ENCODE results near the gene GTF3C5.
"Not testable (repeated sequence)": the region's sequence is repeated elsewhere in the genome, so short reads cannot be mapped to it uniquely, and the experiment has no call there.

Gene GTF3C5

DNA sequence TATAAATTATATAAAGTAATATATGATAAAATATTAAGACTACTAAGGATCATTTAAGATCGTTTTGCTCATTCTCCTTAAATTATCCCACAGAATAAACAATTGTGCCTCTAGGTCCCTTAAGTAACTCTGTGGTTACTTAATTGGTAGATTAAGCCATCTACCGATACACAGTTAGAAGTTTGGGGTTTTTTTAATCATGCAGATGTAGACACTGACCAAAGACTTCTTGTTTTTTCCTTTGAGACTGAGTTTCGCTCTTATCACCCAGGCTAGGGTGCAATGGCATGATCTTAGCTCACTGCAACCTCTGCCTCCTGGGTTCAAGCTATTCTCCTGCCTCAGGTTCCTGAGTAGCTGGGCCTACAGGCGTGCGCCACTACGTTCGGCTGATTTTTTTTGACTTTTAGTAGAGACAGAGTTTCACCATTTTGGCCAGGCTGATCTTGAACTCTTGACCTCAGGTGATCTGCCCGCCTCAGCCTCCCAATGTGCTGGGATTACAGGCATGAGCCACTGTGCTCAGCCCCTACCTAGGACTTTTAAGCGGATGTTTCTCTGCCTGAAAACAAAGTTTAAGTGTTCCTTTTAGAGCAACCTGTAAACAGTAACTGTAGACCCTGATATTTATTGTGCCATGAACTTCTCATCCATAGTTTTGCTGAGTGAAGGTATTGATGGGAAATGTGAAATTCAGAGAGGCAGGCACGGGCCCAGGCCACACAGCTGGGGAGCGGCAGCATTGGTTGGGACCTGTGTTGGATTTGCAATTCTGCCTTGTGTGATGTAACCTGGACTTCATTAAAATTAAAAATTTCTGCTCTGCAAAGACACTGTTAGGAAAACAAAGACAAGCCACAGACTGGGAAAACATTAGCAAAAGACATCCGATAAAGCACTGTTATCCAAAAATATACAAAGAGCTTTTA lies 42.6 kb downstream of the GTF3C5 start:
- in situ Hi-C loops (cut with MboI; ENCODE audit: low sequenced_read_pairs, unreplicated experiment) = no loop called here
- no peak for DNase-seq (ENCODE audit: low spot score)

DNA sequence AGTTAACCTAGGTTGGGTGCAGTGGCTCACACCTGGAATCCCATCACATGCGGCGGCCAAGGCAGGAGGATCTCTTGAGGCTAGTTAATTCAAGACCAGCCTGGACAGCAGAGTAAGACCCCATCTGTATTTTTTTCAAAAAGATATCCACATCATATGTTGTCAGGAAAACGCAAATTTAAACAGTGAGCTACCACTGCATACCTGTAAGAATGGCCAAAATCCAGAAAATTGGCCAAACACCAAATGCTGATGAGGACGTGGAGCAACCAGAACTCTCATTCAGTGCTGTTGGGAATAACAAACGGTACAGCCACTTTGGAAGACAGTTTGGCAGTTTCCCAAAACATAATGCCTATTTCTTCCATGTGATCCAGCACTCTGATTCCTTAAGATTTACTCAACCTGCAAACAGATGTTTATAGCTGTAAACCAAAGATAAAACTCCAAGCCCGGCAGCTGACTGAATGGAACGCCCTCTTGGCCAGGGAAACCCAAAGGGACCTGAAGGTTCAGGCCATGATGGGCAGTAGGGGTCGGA lies 43.4 kb downstream of the GTF3C5 start:
- DNase-seq (ENCODE audit: low spot score) = no peak
- in situ Hi-C loops (cut with MboI; ENCODE audit: low sequenced_read_pairs, unreplicated experiment) = no loop called here
- TF ChIP-seq, protein P1, sequence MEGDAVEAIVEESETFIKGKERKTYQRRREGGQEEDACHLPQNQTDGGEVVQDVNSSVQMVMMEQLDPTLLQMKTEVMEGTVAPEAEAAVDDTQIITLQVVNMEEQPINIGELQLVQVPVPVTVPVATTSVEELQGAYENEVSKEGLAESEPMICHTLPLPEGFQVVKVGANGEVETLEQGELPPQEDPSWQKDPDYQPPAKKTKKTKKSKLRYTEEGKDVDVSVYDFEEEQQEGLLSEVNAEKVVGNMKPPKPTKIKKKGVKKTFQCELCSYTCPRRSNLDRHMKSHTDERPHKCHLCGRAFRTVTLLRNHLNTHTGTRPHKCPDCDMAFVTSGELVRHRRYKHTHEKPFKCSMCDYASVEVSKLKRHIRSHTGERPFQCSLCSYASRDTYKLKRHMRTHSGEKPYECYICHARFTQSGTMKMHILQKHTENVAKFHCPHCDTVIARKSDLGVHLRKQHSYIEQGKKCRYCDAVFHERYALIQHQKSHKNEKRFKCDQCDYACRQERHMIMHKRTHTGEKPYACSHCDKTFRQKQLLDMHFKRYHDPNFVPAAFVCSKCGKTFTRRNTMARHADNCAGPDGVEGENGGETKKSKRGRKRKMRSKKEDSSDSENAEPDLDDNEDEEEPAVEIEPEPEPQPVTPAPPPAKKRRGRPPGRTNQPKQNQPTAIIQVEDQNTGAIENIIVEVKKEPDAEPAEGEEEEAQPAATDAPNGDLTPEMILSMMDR (IDR thresholded peaks at IDR 0.05; ENCODE audit: borderline replicate concordance, control extremely low read depth, extremely low read depth, insufficient read depth, missing control alignments) = no peak

More for the DNA sequence above, 42.6 kb downstream of the GTF3C5 start:
- TF ChIP-seq, protein P1 (IDR thresholded peaks at IDR 0.05; ENCODE audit: borderline replicate concordance, control extremely low read depth, extremely low read depth, insufficient read depth, missing control alignments) = no peak

- no peak for DNase-seq (ENCODE audit: low spot score)
- in situ Hi-C loops (cut with MboI; ENCODE audit: low sequenced_read_pairs, unreplicated experiment) = no loop called here
- TF ChIP-seq, protein P1 (IDR thresholded peaks at IDR 0.05; ENCODE audit: borderline replicate concordance, control extremely low read depth, extremely low read depth, insufficient read depth, missing control alignments) = no peak
Measured at GRCh38 chr9:133075925-133076630, 45.3 kb downstream of the GTF3C5 start.

GRCh38 chr9:133076691-133077090 lies 45.9 kb downstream of the GTF3C5 start:
- TF ChIP-seq, protein P1 (IDR thresholded peaks at IDR 0.05; ENCODE audit: borderline replicate concordance, control extremely low read depth, extremely low read depth, insufficient read depth, missing control alignments) = no peak
- in situ Hi-C loops (cut with MboI; ENCODE audit: low sequenced_read_pairs, unreplicated experiment) = no loop called here

DNA sequence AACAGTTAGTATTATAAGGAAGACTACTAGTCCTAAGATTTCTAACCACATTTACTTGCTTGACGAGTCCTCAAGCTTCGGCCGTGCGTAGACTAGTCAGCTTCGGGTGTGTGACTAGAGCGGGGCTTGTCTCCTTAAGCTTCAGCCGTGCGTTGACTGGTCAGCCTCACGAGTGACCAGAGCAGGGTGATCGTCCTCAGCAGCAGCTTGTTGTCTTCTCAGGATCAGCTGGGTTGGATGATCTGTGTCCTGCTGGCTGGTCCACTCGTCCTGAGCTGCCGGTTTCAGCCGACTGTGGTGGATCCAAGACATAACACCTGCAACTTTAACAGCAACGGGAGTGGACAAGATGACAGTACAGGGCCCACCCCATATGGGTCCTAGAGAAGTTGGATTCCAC lies 47.7 kb downstream of the GTF3C5 start:
- in situ Hi-C loops (cut with MboI; ENCODE audit: low sequenced_read_pairs, unreplicated experiment) = no loop called here
- DNase-seq (ENCODE audit: low spot score) = no peak
- TF ChIP-seq, protein P1 (IDR thresholded peaks at IDR 0.05; ENCODE audit: borderline replicate concordance, control extremely low read depth, extremely low read depth, insufficient read depth, missing control alignments) = no peak

More at GRCh38 chr9:133076691-133077090, 45.9 kb downstream of the GTF3C5 start:
- no peak for DNase-seq (ENCODE audit: low spot score)

- TF ChIP-seq, protein P1 (IDR thresholded peaks at IDR 0.05; ENCODE audit: borderline replicate concordance, control extremely low read depth, extremely low read depth, insufficient read depth, missing control alignments) = no peak
- no peak for DNase-seq (ENCODE audit: low spot score)
- in situ Hi-C loops (cut with MboI; ENCODE audit: low sequenced_read_pairs, unreplicated experiment) = no loop called here
Measured at GRCh38 chr9:133080161-133080560, 49.4 kb downstream of the GTF3C5 start.

DNA sequence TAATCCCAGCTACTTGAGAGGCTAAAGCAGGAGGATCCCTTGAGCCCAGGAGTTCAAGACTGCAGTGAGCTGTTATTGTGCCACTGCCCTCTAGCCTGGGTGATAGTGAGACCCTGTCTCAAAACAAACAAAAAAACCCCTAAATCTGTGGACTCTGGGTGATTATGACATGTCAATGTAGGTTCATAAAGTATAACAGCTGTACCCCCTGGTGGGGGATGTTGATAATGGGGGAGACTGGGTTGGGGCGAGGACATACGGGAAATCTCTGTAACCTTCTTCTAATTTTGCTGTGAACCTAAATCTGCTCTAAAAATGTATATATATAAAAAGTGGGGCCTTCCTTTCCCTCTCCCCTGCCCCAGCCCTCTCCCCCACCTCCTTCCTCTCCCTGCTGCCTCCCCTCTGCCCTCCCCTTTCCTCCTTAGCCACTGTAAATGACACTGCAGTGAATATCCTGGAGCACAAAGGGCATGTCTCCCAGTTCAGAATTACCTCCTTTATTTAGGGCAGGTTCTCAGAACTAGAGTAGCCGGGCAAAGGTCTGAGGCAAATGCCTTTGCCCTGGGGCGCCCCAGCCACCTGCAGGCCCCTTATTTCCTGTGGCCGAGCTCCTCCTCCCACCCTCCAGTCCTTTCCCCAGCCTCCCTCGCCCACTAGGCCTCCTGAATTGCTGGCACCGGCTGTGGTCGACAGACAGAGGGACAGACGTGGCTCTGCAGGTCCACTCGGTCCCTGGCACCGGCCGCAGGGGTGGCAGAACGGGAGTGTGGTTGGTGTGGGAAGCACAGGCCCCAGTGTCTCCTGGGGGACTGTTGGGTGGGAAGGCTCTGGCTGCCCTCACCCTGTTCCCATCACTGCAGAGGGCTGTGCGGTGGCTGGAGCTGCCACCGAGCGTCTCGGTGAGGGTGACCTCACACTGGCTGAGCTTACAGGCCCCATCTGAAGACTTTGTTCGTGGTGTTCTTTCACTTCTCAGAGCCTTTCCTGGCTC lies 50.3 kb downstream of the GTF3C5 start:
- DNase-seq (ENCODE audit: low spot score); in situ Hi-C loops (cut with MboI; ENCODE audit: low sequenced_read_pairs, unreplicated experiment): not testable (repeated sequence)

- in situ Hi-C loops (cut with MboI; ENCODE audit: low sequenced_read_pairs, unreplicated experiment) = not testable (repeated sequence)
- DNase-seq (ENCODE audit: low spot score) = peak; percentile 21
Measured at GRCh38 chr9:133081957-133082644, 51.3 kb downstream of the GTF3C5 start.
